Suprapubic skin (tissue), 4 donors: ENCODE results near the gene INTS11. TPM values are rescaled to one million over a fixed set of nuclear protein-coding genes. Genes with fewer than 3 reads are reported as not detected.
A peak's percentile ranks its signal among the peaks of the same experiment; 100 is the strongest.

Experiments
- DNase-seq, 2 donors: peaks; one replicate each; pipeline ENCODE4 v3.0.0-alpha.2; 2019; ENCODE audit warnings: low spot score in 2 of 2
- H3K27ac ChIP-seq: fragments of 200-600 bp; sonication (generic); one replicate; pipeline ENCODE4 v1.5.1; 2019
- H3K27me3 ChIP-seq: fragments of 200-600 bp; sonication (generic); one replicate; pipeline ENCODE4 v1.5.1; 2019
- H3K36me3 ChIP-seq: fragments of 200-600 bp; sonication (generic); one replicate; pipeline ENCODE4 v1.5.1; 2019
- H3K4me1 ChIP-seq: fragments of 200-600 bp; sonication (generic); one replicate; pipeline ENCODE4 v1.5.1; 2019
- H3K4me3 ChIP-seq: fragments of 200-600 bp; sonication (generic); one replicate; pipeline ENCODE4 v1.5.1; 2019; ENCODE audit warnings: mild to moderate bottlenecking
- H3K9me3 ChIP-seq: fragments of 200-600 bp; sonication (generic); one replicate; pipeline ENCODE4 v1.5.1; 2019
- CTCF ChIP-seq, 2 donors: fragments of 200-600 bp in 1 of 2; fragments of 450-650 bp in 1 of 2; sonication (generic) in 1 of 2; IDR thresholded peaks; one replicate each; pipeline ENCODE4 v1.5.1; 2016 to 2019; ENCODE audit warnings: antibody characterized with exemption in 2 of 2, mild to moderate bottlenecking in 1 of 2, moderate library complexity in 1 of 2
- EP300 ChIP-seq: sonication (generic); formaldehyde crosslinking; IDR thresholded peaks from one replicate; pipeline ENCODE4 v1.6.1; 2017; ENCODE audit warnings: antibody characterized with exemption
- POLR2A ChIP-seq, 2 donors: fragments of 450-650 bp; IDR thresholded peaks; one replicate each; pipeline ENCODE4 v1.6.1; 2017; ENCODE audit warnings: antibody characterized with exemption in 2 of 2, mild to moderate bottlenecking in 2 of 2, moderate library complexity in 2 of 2
- POLR2AphosphoS5 ChIP-seq, 3 donors: sonication (generic); formaldehyde crosslinking; IDR thresholded peaks; one replicate each; pipeline ENCODE4 v1.6.1; 2017; ENCODE audit warnings: antibody characterized with exemption in 3 of 3
- WGBS: methylation state at CpG from one replicate; pipeline ENCODE4 v1.1.5; 2018; 5-methylcytosine and 5-hydroxymethylcytosine counted together
- total RNA-seq, 4 donors: library from RNA; depleted of rRNA; stranded (reverse); fragments of >200 nt; gene quantifications; one replicate each; pipeline ENCODE4 v1.1.0, GENCODE V29; 2016

INTS11 gene
- total RNA-seq, 4 donors from 2014 or later, result 105 to 242 (median 151) TPM

- peaks cover 92% of the 10 kb centered on the region for H3K4me1 ChIP-seq
- H3K36me3 ChIP-seq, result no peaks in the 10 kb centered on the region
- H3K9me3 ChIP-seq, result no peaks in the 10 kb centered on the region
- peak overlapping the region; percentile 88 for H3K27ac ChIP-seq
- 22% methylated on average over 6 of the region's 8 CpGs for WGBS
- H3K27me3 ChIP-seq, result peaks cover 26% of the 10 kb centered on the region
- TF ChIP-seq EP300, result no peak
- no peak for TF ChIP-seq POLR2A (IDR thresholded peaks at IDR 0.05)
- no peak for TF ChIP-seq POLR2AphosphoS5 (IDR thresholded peaks at IDR 0.05)
- no peak for DNase-seq
- peak overlapping the region; percentile 48 for H3K4me3 ChIP-seq
Observed at GRCh38 chr1:1356166-1356795, 31.8 kb upstream of the INTS11 start.

- H3K4me3 ChIP-seq, result peak overlapping the region; percentile 48
- peaks cover 84% of the 10 kb centered on the region for H3K4me1 ChIP-seq
- H3K27me3 ChIP-seq, result peaks cover 26% of the 10 kb centered on the region
- TF ChIP-seq EP300 (no peak), CTCF (IDR thresholded peaks at IDR 0.05) (no peak), POLR2AphosphoS5 (IDR thresholded peaks at IDR 0.05) (no peak), POLR2A (IDR thresholded peaks at IDR 0.05) (no peak)
- H3K27ac ChIP-seq, result peak overlapping the region; percentile 30
- no peaks in the 10 kb centered on the region for H3K36me3 ChIP-seq
- H3K9me3 ChIP-seq, result no peaks in the 10 kb centered on the region
- no peak for DNase-seq
- no CpG with 5 or more reads among the region's 52 CpGs for WGBS
Observed at GRCh38 chr1:1355416-1355815, 31.0 kb upstream of the INTS11 start.

GRCh38 chr1:1354271-1355247, 30.1 kb upstream of the INTS11 start:
- Histone ChIP-seq H3K27ac (no peak overlapping the region), H3K36me3 (no peaks in the 10 kb centered on the region), H3K9me3 (no peaks in the 10 kb centered on the region), H3K27me3 (peaks cover 26% of the 10 kb centered on the region), H3K4me1 (peaks cover 76% of the 10 kb centered on the region), H3K4me3 (peak overlapping the region; percentile 48)
- DNase-seq, result no peak
- 68% methylated on average over 14 of the region's 116 CpGs for WGBS
- TF ChIP-seq EP300 (no peak), CTCF (IDR thresholded peaks at IDR 0.05) (no peak), POLR2A (IDR thresholded peaks at IDR 0.05) (no peak), POLR2AphosphoS5 (IDR thresholded peaks at IDR 0.05) (no peak)

- Histone ChIP-seq H3K4me1 (peaks cover 68% of the 10 kb centered on the region), H3K4me3 (no peak overlapping the region), H3K9me3 (no peaks in the 10 kb centered on the region), H3K27ac (no peak overlapping the region), H3K36me3 (no peaks in the 10 kb centered on the region), H3K27me3 (peaks cover 26% of the 10 kb centered on the region)
- 41% methylated on average over 12 of the region's 28 CpGs for WGBS
- TF ChIP-seq CTCF (IDR thresholded peaks at IDR 0.05) (no peak), POLR2A (IDR thresholded peaks at IDR 0.05) (no peak), EP300 (no peak), POLR2AphosphoS5 (IDR thresholded peaks at IDR 0.05) (no peak)
- DNase-seq, result no peak
Observed at GRCh38 chr1:1353389-1354151, 29.1 kb upstream of the INTS11 start.

GRCh38 chr1:1352786-1353388, 28.4 kb upstream of the INTS11 start:
- no CpG with 5 or more reads among the region's 5 CpGs for WGBS
- H3K27ac ChIP-seq, result no peak overlapping the region
- no peak overlapping the region for H3K4me3 ChIP-seq
- peaks cover 70% of the 10 kb centered on the region for H3K4me1 ChIP-seq
- no peaks in the 10 kb centered on the region for H3K9me3 ChIP-seq
- DNase-seq, result no peak
- no peaks in the 10 kb centered on the region for H3K36me3 ChIP-seq
- TF ChIP-seq EP300, result no peak
- no peak for TF ChIP-seq CTCF (IDR thresholded peaks at IDR 0.05)
- peaks cover 26% of the 10 kb centered on the region for H3K27me3 ChIP-seq
